HG02678 (cell line): Measurements from ENCODE around the gene ZDHHC14.
"Not testable (repeated sequence)": the region's sequence is repeated elsewhere in the genome, so short reads cannot be mapped to it uniquely, and the experiment has no call there.

Source experiments
- ATAC-seq: cut with Tn5 transposase; IDR thresholded peaks from one replicate; pipeline ENCODE4 v1.9.1; 2021; ENCODE audit warnings: mild to moderate bottlenecking, moderate library complexity; ENCODE audit not compliant: unreplicated experiment

ZDHHC14 gene

GRCh38 chr6:157379656-157380457 lies 1.1 kb upstream of the ZDHHC14 start:
- ATAC-seq, result peak; percentile 74

- peak; percentile 6 for ATAC-seq
Observed at GRCh38 chr6:157380458-157380778, 572 bp upstream of the ZDHHC14 start.

GRCh38 chr6:157381631-157382621 lies 936 bp downstream of the ZDHHC14 start:
- ATAC-seq, result peak; percentile 29

GRCh38 chr6:157382821-157383220 lies 1.8 kb downstream of the ZDHHC14 start:
- no peak for ATAC-seq

- ATAC-seq, result no peak
Observed at GRCh38 chr6:157383471-157383870, 2.5 kb downstream of the ZDHHC14 start.

DNA sequence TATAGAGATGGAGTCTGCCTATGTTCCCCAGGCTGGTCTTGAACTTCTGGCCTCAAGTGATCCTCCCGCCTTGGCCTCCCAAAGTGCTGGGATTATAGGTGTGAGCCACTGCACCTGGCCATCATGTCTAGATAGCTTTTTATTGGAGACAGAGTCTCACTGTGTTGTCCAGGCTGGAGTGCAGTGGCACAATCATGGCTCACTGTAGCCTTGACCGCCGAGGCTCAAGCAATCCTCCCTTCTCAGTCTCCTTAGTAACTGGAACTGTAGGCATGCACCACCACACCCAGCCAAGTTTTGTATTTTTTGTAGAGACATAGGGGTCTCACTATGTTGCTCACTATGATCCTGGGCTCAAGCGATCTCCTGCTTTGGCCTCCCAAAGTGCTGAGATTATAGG lies 4.0 kb downstream of the ZDHHC14 start:
- ATAC-seq, result not testable (repeated sequence)

GRCh38 chr6:157385482-157385881 lies 4.5 kb downstream of the ZDHHC14 start:
- ATAC-seq, result no peak

GRCh38 chr6:157386023-157386422 lies 5.0 kb downstream of the ZDHHC14 start:
- no peak for ATAC-seq

DNA sequence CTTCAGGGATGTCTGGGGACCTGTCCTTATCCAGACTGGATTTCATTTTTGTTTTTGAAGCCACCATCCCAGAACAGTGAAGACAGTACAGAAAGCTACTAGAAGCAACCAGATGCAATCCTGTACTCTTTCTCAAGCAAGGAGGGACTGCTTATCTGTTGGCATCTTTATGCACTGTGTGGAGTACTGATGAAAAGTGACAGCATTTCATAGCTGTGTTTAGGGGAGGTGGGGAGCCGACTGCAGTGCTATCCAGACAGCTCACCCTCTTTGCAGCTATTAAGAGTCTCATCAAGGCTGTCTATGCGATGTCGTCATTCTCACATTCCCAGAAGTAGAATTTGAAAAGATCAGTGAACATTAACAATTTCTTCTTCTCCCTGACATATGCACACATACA lies 5.5 kb downstream of the ZDHHC14 start:
- no peak for ATAC-seq

DNA sequence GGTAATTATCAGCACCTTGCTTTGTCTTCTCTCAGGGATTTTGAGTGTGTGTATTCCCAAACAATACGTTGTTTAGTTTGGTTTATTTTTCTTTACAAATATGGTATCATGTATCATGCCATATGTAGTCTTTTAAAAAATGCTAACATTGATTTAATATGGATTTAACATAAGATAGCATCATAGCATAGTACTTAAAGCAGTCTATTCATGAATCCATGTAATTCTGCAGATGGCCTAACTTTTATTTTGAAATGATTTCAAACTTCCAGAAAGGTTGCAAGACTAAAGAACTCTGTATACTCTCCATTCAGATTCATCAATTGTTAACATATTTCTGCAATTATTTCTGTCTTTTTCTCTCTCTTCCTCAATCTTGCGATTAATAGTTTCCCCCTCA lies 7.9 kb downstream of the ZDHHC14 start:
- ATAC-seq, result no peak

DNA sequence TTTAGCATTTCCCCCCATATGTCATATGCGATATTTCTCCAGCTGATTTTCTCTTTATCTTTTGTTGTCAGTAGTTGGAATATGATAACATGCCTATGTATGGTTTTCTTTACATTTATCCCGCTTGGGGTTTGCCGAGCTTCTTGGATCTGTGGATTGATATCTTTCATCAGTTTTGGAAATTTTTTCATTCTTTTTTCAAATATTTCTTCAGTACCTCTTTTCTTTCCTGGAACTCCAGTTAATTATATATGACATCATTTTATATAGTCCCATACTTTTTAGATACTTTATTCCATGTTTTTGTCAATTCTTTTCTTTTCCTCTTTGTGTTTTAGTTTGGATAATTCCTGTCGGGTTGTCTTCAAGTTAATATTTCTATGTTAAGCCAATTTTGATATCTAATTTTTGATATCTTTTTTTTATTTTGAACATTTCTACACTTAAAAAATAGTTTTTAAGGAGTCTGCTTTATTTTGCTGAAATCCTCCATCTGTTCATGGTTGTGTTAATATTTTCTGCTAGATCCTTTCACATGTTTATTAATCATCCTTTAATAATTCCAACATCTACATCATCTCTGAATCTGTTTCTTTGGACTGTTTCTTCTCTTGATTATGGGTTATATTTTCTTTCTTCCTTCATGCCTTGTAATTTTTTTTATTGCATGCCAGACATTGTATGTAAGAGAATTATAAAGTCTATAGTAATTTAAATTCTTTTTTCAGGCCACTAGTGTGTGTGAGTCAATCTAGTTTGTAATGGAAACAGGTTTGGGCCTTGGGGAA lies 9.5 kb downstream of the ZDHHC14 start:
- no peak for ATAC-seq

- no peak for ATAC-seq
Observed at GRCh38 chr6:157392927-157393668, 12.1 kb downstream of the ZDHHC14 start.

DNA sequence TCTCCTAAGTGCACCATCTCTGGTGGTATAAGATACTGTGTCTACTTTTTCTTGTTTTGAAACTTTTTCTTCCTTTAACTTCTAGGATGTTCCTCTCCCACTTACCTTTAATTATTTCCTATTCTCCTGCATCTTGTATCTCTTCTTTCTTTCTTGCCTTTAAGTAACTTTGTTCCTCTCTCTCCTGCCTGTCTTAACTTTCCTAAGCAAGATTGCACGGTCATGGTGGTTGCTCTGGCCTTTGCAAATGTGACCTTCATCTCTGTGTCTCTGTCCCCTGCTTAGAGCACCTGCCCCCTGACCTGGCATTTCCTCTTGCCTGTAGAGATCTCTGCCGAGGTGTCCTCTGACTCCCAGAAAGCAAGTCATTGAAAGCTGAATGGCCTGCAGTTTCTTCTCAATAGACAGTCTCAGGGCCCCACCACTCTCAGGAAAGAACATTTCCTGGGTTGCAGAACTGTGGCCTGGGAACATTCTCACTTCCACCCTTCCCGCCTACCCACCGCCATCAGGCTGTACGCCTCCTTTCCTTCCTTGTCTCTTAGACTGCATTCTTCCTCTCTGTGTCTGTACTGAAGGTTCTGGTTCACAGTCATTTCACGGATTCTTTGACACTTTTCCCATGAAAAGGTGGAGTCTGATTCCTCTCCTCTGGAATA lies 12.8 kb downstream of the ZDHHC14 start:
- no peak for ATAC-seq

GRCh38 chr6:157395199-157395598 lies 14.2 kb downstream of the ZDHHC14 start:
- ATAC-seq, result not testable (repeated sequence)

DNA sequence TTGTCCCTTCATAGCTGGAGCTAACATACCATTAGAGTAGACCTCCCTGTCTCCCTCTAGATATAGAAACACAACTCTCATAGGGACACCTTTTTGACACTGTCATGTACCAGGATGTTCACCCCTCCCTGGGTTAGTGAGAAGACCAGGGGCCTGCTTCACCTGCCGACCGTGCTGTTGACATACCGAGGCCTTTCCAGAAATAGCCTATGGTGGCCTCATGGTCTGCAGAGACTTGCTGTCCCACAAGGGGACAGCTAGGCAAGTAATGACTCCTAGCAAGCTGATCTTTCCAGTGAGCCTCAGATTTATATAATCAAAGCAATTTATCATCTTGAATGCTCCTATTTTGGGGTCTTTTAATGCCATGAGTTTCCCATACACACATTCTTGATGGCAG lies 15.0 kb downstream of the ZDHHC14 start:
- ATAC-seq, result no peak

- no peak for ATAC-seq
Observed at GRCh38 chr6:157397660-157398059, 16.7 kb downstream of the ZDHHC14 start.

DNA sequence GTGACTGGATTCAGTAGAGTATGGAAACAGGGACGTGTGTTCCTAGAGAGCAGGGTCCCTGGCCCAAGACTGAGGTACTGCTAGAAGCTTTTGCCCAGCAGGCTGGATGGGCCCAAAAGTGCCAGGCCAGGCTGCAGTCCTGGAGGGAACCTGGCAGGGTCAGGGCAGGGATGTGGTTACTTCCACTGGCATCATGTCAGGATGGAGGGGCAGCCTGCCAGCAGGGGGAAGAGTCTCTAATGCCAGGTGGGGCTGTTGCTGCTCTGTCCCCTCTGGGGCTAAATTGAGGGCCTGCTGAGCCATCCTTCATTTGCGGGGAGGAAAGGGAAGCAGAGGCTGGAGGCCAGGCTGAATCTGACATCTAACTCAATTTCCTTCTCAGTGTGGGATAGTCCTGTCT lies 17.2 kb downstream of the ZDHHC14 start:
- ATAC-seq, result no peak

GRCh38 chr6:157400676-157401075 lies 19.7 kb downstream of the ZDHHC14 start:
- ATAC-seq, result no peak

DNA sequence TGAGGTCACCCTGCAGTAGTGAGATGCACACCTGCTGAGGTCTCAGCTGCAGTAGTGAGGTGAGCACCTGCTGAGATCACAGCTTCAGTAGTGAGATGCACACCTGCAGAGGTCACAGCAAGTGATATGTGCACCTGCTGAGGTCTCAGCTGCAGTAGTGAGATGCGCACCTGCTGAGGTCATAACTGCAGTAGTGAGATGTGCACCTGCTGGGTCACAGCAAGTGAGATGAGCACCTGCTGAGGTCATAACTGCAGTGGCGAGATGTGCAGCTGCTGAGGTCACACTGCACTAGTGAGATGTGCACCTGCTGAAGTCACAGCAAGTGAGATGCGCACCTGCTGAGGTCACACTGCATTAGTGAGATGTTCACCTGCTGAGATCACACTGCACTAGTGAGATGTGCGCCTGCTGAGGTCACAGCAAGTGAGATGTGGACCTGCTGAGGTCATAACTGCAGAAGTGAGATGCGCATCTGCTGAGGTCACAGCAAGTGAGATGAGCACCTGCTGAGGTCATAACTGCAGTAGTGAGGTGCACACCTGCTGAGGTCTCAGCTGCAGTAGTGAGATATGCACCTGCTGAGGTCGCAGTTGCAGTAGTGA lies 20.8 kb downstream of the ZDHHC14 start:
- ATAC-seq, result no peak
